GM11168 (cell line): Measurements from ENCODE around the gene VTI1B.
"Not testable (repeated sequence)": the region's sequence is repeated elsewhere in the genome, so short reads cannot be mapped to it uniquely, and the experiment has no call there.

ENCODE experiments used
- in situ Hi-C: fragments of 300-500 bp; cut with MboI; formaldehyde crosslinking; loops from one replicate; pipeline ENCODE4 v1.12.0; 2022; ENCODE audit warnings: low sequenced_read_pairs; ENCODE audit not compliant: unreplicated experiment

Gene VTI1B, protein sequence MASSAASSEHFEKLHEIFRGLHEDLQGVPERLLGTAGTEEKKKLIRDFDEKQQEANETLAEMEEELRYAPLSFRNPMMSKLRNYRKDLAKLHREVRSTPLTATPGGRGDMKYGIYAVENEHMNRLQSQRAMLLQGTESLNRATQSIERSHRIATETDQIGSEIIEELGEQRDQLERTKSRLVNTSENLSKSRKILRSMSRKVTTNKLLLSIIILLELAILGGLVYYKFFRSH

GRCh38 chr14:67674480-67675218 lies at the start of gene VTI1B:
Gene VTI1B, minus strand, starts transcription at chr14:67674632. Its CDS starts 143 bp downstream, at chr14:67674489.
- in situ Hi-C loops: no loop called here

- in situ Hi-C loops: no loop called here
These were observed 47.9 kb upstream of the VTI1B start for GRCh38 chr14:67722293-67722692.

DNA sequence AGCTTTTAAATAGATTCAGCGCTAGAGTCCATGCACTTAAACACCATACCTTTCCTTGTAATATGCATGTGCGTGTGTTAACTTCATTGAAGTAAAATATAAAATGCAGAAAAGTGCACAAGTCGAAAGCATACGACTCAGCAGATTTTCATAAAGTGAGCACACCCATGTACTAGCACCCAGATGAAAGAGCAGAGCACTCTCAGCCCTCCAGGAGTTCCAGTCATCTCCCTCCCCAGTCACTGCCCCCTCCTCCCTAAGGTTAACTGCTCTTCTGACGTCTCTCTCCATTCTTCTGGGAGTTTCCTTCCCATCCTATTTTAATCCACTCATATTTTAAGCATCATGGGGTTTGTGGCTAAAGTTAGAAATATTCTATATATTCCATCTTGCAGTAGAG lies 47.4 kb upstream of the VTI1B start:
- in situ Hi-C loops: no loop called here

DNA sequence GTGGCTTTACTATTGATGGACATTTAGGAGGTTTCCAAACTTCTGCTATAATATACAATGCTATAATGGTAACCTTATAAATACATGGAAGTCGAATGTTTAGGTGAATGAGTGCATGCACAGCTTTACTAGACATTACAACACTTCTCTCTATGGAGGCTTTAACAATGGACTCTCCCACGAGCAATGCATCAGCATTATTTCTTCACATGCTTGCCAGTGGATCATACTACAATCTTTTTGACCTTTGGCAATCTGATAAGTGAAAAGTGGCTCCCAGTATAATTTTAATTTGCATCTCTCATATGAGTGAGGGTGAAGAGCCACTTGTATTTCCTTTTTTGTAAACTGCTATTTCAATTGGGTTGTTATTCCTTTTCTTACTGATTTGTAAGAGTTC lies 45.4 kb upstream of the VTI1B start:
- in situ Hi-C loops: no loop called here

GRCh38 chr14:67719385-67719784 lies 45.0 kb upstream of the VTI1B start:
- in situ Hi-C loops: not testable (repeated sequence)

GRCh38 chr14:67718265-67718664 lies 43.8 kb upstream of the VTI1B start:
- in situ Hi-C loops: no loop called here

DNA sequence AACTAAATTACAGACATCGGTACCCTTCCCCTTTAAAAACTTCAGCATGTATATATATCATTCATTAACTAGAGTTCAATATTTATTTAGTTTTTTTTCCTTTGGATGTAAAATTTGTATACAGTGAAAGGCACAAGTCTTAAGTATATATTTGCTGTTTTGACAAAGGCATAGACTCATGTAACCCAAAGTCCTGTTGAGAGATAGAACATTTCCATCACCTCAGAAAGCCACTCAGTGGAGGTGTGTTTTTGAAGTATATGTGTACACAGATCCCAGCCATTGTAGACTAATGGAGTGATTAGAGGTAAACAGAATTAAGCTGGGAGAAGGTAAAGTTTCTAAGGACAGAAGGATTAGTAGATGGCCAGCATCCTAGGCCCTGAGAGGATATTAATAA lies 42.6 kb upstream of the VTI1B start:
- in situ Hi-C loops: no loop called here

DNA sequence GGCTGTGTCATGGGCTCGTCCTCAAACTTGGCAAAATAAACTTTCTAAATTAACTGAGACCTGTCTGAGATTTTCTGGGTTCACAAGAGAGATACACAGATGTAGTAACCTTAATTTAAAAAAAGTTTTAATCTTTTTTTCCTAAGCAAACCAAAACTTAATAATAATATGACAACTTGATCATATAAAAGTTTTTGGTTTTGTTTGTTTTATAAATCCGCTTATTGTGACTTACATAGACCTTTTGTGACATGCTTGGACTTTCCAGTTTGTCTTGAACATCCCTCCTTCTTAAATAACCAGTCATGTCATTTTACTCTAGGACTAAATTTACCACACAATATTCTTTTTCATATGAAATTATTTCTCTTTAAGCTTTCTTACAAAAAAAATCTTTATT lies 35.8 kb upstream of the VTI1B start:
- in situ Hi-C loops: no loop called here

DNA sequence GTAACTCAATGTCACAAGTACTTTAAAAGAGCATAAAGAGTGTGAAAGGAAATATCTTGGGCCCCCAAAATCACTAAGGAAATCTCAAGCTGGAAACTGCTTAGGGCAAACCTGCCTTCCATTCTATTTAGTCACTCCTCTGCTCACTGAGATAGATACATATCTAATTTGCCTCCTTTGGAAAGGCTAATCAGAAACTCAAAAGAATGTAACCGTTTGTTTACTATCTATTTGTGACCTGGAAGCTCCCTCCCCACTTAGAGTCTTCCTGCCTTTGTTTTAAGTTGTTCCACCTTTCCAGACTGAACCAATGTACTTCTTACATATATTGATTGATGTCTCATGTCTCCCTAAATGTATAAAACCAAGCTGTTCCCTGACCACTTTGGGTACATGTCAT lies 35.4 kb upstream of the VTI1B start:
- in situ Hi-C loops: not testable (repeated sequence)

GRCh38 chr14:67709346-67709745 lies 34.9 kb upstream of the VTI1B start:
- in situ Hi-C loops: not testable (repeated sequence)

GRCh38 chr14:67705211-67705610 lies 30.8 kb upstream of the VTI1B start:
- in situ Hi-C loops: no loop called here

DNA sequence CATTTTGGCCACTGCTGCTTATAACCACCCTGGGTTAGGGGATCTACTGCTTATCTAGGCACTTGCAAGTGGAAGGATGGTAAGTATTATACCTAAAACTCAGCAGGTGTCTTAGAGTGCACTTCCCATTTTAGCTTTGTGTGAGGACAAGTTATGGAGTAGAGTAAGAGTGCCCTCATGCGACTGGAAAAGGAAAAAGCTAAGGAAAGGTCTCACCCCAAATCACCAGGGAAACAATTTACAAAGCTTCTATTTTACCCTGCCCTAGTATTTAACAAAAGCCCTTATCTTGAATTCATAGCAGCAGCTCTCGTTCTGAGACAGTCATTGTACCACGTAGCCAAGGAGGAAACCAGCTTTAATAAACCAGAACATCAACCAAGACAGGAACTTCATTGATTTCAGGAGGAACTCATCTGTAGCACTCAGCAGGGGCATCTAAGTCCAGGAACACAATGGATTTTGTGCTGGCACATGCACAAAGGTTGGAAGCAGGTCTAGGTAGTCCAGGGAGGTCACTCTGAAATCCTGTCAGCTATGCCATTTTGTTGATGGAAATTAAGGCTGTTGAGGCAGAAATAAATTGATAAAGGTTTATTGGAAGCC lies 30.2 kb upstream of the VTI1B start:
- in situ Hi-C loops: no loop called here

GRCh38 chr14:67703997-67704396 lies 29.6 kb upstream of the VTI1B start:
- in situ Hi-C loops: no loop called here

DNA sequence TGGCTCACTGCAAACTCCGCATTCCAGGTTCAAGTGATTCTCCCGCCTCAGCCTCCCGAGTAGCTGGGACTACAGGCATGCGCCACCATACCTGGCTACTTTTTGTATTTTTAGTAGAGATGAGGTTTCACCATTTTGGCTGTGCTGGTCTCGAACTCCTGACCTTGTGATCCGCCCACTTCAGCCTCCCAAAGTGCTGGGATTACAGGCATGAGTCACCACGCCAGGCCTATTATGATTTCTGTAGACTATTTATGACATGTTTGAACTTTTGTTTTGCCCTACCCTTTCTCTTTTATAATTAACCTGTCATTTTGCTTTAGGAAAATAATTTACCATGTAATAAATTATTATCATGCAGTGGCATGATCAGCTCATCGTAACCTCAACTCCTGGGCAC lies 27.1 kb upstream of the VTI1B start, which contains the start of gene RDH12:
RDH12 (plus strand) TSS at position 395 of the 400 bp plus-strand sequence. CDS start 20,757 bp downstream, outside the sequence.
- in situ Hi-C loops: not testable (repeated sequence)

- in situ Hi-C loops: no loop called here
These were observed 23.7 kb upstream of the VTI1B start for GRCh38 chr14:67698179-67698578.

- in situ Hi-C loops: no loop called here
These were observed 22.6 kb upstream of the VTI1B start for GRCh38 chr14:67697006-67697405.

DNA sequence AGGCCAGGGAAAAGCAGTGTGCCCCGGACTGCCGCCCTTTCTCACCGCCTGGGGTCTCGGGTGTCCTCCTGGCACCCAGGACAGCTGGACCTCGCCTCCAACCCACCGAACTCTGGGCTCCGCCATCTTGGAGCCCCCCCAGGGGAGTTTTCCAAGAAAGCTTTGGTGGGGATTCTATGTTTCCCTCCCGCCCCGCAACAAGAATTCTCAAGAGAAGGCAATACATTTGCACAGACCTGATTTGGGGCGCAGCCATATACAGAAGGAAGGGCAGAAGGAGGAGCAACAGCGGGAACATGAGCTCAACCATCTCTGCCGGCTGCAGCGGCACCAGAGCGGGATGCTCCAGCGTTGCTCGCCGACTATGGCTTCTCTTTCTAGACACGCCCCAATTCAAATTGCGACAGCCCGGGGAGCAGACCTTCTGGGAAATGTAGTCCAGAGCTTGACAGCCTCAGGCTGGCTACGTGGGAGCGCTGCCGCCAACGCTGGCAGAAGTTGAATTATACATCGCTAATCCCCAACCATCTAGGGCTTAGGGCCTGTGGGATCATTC lies 21.0 kb upstream of the VTI1B start, which contains the start of gene RDH11:
RDH11 (minus strand) TSS at position 371 of the 556 bp plus-strand sequence; CDS start at position 310, 61 bp downstream.
- in situ Hi-C loops: no loop called here

DNA sequence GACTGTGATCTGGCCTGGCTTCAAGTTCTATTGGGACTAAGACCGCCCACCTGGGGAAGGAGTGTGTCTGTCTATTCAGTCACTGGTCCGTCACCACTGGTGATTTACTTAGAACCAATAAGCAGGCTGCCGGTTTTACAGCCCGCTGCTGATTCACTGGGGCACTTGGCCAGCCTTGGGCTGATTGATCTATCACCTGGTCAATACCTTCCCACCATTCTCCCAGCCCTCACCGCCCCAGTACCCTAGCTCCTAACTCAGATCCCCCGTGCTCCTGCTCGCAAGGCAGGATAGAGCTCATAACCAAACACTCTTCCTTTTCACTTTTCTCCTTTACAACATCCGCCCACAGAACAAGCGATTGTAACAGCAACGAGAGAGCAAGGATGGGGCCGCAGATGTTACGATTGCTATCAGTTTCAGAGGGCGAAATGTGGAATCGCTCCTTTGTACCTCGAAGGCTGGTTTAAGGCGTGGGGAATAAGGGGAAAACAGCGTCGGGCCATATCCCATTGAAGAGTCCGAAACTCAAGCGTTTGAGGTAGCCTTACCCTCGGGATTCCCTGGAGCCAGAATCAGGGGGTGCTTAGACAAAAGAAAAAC lies 20.5 kb upstream of the VTI1B start:
- in situ Hi-C loops: no loop called here

DNA sequence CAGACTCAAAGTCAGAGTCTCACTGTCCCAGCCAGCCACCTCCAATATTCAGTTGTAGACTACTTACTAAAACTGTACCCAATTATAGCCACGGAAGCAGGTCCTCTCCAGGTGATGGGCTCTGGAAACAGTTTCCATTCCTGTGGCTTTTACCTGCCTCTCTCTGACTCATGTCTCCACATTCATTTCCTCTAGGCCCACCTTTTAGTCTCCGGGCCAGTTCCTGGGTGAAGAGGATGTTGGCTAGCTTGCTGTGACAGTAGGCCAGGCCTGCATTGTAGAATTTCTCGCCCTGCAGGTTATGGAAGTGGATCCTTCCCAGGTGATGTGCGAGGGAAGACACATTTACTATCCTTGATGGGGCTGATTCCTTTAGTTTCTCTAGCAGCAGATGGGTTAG lies 15.6 kb upstream of the VTI1B start:
- in situ Hi-C loops: no loop called here

- in situ Hi-C loops: no loop called here
These were observed 9.4 kb upstream of the VTI1B start for GRCh38 chr14:67683842-67684241.

- in situ Hi-C loops: no loop called here
These were observed 6.5 kb upstream of the VTI1B start for GRCh38 chr14:67680941-67681340.
